HL-60 (cell line): Measurements from ENCODE around the gene EIF4G3.

ENCODE experiments used
- DNase-seq, 2 experiments: peaks; one replicate each; pipeline ENCODE4 v3.0.0-alpha.2; 2010 to 2020; ENCODE audit warnings: low read depth in 1 of 2, low spot score in 1 of 2
- H3K27ac ChIP-seq: fragments of 250-450 bp; sonication (Bioruptor Pico); replicated peaks from 2 replicates; pipeline ENCODE4 v1.5.1; 2020; ENCODE audit warnings: mild to moderate bottlenecking, moderate library complexity
- H3K27me3 ChIP-seq: fragments of 250-450 bp; sonication (Bioruptor Pico); 2 replicates; pipeline ENCODE4 v1.5.1; 2021; ENCODE audit warnings: mild to moderate bottlenecking, moderate library complexity; ENCODE audit not compliant: insufficient read depth, poor library complexity, severe bottlenecking
- H3K4me3 ChIP-seq: replicated peaks from 2 replicates; pipeline ENCODE4 v1.5.1; 2011; ENCODE audit warnings: mild to moderate bottlenecking, control low read depth, low read length; ENCODE audit not compliant: insufficient read depth
- GABPA ChIP-seq: IDR thresholded peaks from 2 replicates; pipeline ENCODE4 v1.6.1; 2012; ENCODE audit warnings: low read depth
- POLR2AphosphoS5 ChIP-seq: IDR thresholded peaks from 2 replicates; pipeline ENCODE4 v1.6.1; 2012; ENCODE audit warnings: low read depth
- SPI1 ChIP-seq: IDR thresholded peaks from 2 replicates; pipeline ENCODE4 v1.6.1; 2012; ENCODE audit warnings: low read depth, mild to moderate bottlenecking, borderline replicate concordance
- TF ChIP-seq, protein P1 (sequence below): IDR thresholded peaks from one replicate; pipeline ENCODE4 v1.5.1; 2011; ENCODE audit warnings: low read length, control low read depth, inconsistent platforms; ENCODE audit not compliant: insufficient read depth
- TF ChIP-seq, protein P2 (sequence below): IDR thresholded peaks from 2 replicates; pipeline ENCODE4 v1.6.1; 2012; ENCODE audit warnings: low read depth; ENCODE audit not compliant: insufficient replicate concordance

EIF4G3 gene

DNA sequence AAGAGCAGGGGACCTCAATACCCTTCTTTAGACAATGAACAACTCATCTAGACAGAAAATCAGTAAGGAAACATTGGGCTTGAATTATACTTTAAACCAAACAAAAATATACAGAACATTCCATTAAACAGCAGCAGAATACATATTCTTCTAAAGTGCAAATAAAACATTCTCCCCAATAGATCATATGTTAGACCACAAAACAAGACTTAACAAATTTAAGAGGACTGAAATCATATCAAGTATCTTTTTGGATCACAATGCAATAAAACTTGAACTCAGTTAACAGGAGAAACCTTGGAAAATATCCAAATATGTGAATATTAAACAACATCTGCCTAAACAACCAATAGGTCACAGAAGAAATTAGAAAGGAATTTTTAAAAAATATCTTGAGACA is 341.9 kb downstream of the EIF4G3 start:
- no peak for DNase-seq
- H3K27me3 ChIP-seq, result no peaks in the 10 kb centered on the region
- H3K27ac ChIP-seq, result no peak overlapping the region
- TF ChIP-seq, protein P1, sequence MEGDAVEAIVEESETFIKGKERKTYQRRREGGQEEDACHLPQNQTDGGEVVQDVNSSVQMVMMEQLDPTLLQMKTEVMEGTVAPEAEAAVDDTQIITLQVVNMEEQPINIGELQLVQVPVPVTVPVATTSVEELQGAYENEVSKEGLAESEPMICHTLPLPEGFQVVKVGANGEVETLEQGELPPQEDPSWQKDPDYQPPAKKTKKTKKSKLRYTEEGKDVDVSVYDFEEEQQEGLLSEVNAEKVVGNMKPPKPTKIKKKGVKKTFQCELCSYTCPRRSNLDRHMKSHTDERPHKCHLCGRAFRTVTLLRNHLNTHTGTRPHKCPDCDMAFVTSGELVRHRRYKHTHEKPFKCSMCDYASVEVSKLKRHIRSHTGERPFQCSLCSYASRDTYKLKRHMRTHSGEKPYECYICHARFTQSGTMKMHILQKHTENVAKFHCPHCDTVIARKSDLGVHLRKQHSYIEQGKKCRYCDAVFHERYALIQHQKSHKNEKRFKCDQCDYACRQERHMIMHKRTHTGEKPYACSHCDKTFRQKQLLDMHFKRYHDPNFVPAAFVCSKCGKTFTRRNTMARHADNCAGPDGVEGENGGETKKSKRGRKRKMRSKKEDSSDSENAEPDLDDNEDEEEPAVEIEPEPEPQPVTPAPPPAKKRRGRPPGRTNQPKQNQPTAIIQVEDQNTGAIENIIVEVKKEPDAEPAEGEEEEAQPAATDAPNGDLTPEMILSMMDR, result no peak
- TF ChIP-seq POLR2AphosphoS5 (no peak), SPI1 (no peak), GABPA (no peak)
- TF ChIP-seq, protein P2, sequence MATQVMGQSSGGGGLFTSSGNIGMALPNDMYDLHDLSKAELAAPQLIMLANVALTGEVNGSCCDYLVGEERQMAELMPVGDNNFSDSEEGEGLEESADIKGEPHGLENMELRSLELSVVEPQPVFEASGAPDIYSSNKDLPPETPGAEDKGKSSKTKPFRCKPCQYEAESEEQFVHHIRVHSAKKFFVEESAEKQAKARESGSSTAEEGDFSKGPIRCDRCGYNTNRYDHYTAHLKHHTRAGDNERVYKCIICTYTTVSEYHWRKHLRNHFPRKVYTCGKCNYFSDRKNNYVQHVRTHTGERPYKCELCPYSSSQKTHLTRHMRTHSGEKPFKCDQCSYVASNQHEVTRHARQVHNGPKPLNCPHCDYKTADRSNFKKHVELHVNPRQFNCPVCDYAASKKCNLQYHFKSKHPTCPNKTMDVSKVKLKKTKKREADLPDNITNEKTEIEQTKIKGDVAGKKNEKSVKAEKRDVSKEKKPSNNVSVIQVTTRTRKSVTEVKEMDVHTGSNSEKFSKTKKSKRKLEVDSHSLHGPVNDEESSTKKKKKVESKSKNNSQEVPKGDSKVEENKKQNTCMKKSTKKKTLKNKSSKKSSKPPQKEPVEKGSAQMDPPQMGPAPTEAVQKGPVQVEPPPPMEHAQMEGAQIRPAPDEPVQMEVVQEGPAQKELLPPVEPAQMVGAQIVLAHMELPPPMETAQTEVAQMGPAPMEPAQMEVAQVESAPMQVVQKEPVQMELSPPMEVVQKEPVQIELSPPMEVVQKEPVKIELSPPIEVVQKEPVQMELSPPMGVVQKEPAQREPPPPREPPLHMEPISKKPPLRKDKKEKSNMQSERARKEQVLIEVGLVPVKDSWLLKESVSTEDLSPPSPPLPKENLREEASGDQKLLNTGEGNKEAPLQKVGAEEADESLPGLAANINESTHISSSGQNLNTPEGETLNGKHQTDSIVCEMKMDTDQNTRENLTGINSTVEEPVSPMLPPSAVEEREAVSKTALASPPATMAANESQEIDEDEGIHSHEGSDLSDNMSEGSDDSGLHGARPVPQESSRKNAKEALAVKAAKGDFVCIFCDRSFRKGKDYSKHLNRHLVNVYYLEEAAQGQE, result no peak
- H3K4me3 ChIP-seq, result no peak overlapping the region

DNA sequence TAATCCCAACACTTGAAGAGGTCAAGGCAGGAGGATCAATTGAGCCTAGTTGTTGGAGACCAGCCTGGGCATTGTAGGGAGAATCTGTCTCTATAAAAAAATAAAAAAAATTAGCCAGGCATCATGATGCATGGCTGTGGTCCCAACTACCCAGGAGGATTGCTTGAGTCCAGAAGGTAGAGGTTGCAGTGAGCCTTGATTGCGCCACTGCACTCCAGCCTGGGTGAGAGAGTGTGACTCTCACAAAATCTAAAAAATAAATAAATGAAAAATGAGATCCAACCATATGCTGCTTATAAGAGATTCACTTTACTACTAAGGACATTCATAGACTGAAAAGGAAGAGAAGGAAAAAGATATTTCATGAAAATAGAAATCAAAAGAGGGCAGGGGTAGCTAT is 342.5 kb downstream of the EIF4G3 start:
- TF ChIP-seq, protein P1, result no peak
- TF ChIP-seq GABPA, result no peak
- no peak for DNase-seq
- no peaks in the 10 kb centered on the region for H3K27me3 ChIP-seq
- no peak overlapping the region for H3K4me3 ChIP-seq
- H3K27ac ChIP-seq, result no peak overlapping the region

DNA sequence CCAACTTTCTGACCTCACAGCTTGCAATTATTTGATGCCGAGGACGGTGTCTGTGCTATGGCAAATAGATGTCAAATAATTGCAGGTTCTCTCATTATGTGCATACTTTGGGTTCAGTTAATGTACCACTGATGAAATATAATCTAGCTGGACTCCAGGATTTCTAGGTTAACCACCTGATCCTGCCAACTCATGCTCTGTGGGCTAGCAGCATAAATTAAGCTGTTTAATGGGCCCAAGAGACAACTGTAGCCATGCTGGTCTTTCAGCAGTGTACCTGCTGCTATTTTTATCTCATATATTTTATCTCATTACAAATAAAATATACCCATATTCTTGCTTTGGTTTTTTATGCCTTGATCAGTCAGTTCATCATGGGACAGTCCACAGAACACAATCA is 346.3 kb downstream of the EIF4G3 start:
- Histone ChIP-seq H3K27ac (no peak overlapping the region), H3K4me3 (no peak overlapping the region), H3K27me3 (no peaks in the 10 kb centered on the region)
- no peak for TF ChIP-seq POLR2AphosphoS5
- TF ChIP-seq, protein P1, result no peak
- no peak for TF ChIP-seq GABPA
- TF ChIP-seq, protein P2, result no peak
- DNase-seq, result no peak

DNA sequence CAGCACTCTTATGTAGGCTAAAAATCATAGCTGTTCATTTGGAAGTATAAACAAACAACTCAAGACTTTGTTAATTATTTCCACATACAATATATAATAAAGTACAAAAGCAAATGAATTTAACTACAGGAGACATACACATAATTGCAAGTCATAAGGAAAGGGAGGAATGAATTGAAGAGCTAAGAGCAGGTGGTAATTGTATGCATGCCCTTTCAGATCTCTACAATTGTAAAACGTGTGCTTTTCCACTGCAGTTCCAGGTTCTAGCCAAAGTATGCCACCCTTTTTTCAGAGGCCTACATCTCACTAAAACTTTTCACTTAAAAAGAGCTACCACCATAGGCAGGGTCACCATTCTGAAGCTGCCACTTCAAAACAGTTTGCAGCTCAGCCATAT is 346.8 kb downstream of the EIF4G3 start:
- DNase-seq, result no peak
- H3K27me3 ChIP-seq, result no peaks in the 10 kb centered on the region
- H3K27ac ChIP-seq, result no peak overlapping the region

More for the DNA sequence above, 346.8 kb downstream of the EIF4G3 start:
- no peak for TF ChIP-seq GABPA
- TF ChIP-seq, protein P1, result no peak
- no peak for TF ChIP-seq POLR2AphosphoS5
- TF ChIP-seq SPI1, result no peak
- TF ChIP-seq, protein P2, result no peak
- no peak overlapping the region for H3K4me3 ChIP-seq
